Measurements from ENCODE around the gene DRAXIN.

DRAXIN gene

DNA sequence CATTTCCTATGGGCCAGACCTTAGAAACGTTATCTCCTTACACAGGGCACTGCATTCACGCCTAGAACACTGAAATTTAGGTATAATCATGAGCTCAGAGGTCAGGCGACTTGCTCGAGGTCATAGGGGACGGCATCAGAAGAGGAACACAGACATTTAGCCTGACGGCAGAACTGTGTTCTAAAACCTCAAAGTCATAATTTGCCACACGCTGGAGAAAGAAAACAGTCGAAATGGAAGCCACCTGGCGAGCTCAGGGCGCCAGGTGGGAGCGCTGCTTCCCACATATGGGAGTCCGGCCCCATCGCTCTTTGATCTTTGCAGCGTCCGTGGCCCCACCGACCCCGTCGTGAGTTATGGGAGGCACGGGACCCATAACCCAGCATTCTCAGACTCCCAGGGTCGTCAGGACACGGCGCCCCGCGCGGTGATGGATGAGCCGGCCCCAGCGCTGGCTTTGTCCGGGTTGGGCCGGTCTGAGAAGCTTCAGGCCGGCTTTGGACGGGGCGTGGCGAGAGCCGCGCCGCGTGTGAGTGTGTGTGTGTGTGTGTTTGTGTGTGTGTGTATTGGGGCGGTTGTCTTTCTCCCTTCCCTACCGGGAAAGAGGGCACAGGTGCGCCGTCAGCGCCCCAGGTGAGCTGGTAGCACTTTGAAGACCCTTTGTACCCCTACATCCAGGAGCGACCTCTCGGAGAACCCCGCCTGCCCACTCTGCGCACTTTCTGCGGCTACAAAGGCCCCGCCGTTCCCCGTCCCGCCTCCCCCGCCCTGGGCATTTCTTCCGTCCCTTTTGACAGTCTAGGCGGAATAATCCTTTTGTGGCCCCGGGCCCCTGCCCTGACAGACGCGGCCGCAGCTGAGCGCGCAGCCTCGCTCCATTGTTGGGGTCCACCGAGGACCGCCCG is 861 bp upstream of the DRAXIN start:
- DNase-seq = no peak

DNA sequence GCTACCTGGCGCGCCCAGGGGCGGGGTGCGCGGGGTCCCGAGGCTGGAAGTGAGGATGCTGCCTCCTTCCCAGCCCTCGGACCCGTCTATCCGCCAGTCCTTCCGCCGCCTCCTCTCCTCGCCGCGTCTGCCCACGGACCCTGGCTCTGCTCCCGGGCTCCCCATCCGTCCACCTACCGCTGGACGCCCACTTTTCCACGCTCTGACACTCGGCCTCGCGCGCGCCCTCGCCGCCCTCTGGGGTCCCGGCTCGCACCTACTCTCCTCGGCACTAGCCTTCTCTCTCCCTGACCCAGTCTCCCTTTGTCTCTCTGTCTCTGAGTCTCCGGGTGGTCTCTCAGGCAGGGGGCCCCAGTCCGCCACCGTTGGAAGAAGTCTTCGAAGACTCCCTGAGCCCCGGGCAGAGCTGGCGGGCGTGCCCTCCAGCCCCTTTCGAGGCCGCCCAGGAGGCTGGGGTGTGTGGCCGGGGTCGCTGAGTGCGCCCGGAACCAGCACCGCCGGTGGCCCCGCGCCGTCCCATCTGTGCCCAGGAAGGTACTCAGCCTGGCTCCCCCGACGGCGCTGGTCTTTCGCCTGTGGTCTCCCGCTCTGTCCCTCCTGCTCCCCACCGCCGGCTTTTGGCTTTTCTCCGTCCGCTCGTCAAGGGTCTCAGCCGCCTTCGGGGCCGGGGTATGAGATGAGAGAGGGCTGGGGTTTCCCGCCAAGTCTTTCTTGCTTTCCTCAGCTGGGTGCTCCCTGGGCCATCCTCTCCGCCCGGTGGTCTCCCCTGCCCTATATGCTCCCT is 610 bp downstream of the DRAXIN start:
- DNase-seq = no peak

GRCh38 chr1:11693024-11693590 is 1.6 kb downstream of the DRAXIN start:
- DNase-seq = no peak

GRCh38 chr1:11693917-11694316 is 2.4 kb downstream of the DRAXIN start:
- no peak for DNase-seq

- DNase-seq = no peak
These were observed 4.4 kb downstream of the DRAXIN start for GRCh38 chr1:11695861-11696260.

GRCh38 chr1:11697188-11697892 is 5.8 kb downstream of the DRAXIN start:
- no peak for DNase-seq

GRCh38 chr1:11697893-11698210 is 6.3 kb downstream of the DRAXIN start:
- no peak for DNase-seq

DNA sequence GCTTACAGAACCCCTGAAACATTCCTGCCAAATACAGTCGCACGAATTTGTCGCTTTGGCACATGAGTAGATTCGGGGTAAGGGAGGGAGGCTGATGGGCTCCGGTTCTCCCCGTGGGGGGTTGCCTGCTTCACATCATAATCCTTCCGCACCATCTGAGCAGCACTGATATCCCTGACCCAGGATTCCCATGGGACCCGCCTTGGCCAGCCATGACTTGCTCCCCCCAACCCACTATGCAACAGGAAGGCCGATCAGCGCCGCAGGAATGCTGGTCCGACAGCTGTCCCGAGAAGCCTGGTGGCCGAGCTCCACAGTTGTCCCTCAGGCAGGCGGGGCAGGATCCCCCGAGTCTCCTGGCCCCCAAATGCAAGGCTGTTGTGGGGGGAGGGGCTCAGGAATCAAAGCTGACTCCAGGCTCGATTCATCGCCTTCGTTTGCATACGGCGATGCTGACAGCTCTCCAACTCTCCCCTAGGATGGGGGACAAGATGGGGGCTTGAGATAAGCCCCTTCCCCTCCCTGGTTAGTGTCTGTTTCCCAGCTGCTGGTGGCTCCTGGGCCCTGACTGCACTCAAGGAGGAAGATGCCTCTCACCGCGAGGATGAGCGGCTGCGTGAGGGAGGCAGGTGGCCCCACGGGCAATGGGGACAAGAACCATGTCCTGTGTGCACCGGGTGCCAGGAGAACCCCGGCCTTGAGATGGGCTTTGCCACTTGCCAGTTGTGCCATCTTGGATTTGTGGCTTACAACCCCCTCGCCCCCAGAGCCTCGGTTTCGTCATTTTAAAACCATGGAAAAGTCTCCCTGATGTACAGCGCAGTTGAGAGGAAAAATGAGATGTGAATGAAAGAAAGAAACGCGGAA is 9.3 kb downstream of the DRAXIN start:
- DNase-seq = no peak

GRCh38 chr1:11701551-11701961 is 10.0 kb downstream of the DRAXIN start:
- DNase-seq = no peak

GRCh38 chr1:11701981-11702803 is 10.7 kb downstream of the DRAXIN start:
- DNase-seq = no peak

- DNase-seq = no peak
These were observed 12.1 kb downstream of the DRAXIN start for GRCh38 chr1:11703357-11704193.

DNA sequence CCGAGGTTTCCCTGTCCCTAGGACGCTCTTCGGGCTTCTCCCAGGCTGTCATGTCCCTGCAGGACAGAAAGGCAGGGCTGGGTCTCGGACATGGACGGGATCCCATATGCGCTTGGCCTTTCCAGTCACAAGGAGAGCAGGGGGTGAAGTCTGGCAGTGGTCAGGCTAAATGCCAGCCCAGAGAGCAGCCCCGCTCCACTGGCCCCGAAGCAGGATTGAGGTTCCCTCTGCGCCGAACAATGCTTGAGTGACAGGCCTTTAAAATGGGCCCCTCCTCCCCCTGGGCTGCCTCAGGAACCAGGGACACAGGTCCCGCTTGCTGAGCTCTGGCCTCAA is 12.7 kb downstream of the DRAXIN start:
- no peak for DNase-seq

DNA sequence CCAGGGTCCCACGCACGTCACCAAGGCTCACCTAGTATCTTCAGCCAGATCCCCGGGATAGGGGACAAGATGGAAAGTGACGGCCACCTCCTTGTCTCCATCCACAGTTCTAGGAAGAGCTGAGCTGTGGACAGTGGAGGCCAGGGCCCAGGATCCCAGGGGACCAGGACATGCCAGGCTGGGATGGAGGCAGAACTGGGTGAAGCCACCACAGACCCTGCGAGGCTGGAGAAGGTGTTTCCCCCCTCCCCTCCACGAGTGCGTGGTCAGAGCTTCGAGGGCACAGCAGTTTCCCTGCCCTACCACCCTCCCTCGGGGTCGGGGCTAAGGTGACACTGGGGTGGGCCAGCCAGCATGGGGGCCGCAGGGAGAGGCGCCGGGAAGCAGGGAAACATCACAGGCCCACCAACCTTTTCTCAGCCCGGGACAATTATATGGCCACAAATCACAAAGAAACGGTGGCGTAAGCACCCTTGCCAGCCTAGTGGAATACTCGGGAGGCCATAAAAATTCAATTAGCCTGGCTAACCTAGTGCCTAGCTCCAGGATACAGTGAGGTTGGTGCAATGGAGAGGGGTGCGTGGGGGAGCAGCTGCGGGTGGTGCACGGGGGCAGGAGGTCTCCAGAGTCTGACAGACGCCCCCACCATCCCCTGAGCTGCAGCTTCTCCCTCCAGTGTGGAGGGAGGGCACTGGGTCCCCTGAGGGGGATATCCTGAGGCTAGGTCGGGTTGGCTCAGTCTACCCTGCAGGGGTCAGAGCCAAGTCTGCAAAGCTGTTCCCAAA is 13.4 kb downstream of the DRAXIN start:
- no peak for DNase-seq

- no peak for DNase-seq
These were observed 14.1 kb downstream of the DRAXIN start for GRCh38 chr1:11705596-11705995.

DNA sequence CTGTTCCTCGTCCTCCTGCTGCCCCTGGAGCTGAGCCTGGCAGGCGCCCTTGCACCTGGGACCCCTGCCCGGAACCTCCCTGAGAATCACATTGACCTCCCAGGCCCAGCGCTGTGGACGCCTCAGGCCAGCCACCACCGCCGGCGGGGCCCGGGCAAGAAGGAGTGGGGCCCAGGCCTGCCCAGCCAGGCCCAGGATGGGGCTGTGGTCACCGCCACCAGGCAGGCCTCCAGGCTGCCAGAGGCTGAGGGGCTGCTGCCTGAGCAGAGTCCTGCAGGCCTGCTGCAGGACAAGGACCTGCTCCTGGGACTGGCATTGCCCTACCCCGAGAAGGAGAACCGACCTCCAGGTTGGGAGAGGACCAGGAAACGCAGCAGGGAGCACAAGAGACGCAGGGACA is 14.8 kb downstream of the DRAXIN start:
- DNase-seq = no peak

GRCh38 chr1:11707621-11708276 is 16.2 kb downstream of the DRAXIN start:
- no peak for DNase-seq

GRCh38 chr1:11708554-11709350 is 17.2 kb downstream of the DRAXIN start:
- DNase-seq = no peak

- no peak for DNase-seq
These were observed 20.0 kb downstream of the DRAXIN start for GRCh38 chr1:11711490-11711889.
